ENCODE results near the gene IQSEC1. TPM values are rescaled to one million over a fixed set of nuclear protein-coding genes. Genes with fewer than 3 reads are reported as not detected.

IQSEC1 gene
- polyA plus RNA-seq, 3 donors from 2014 or later, result 9.0 to 40.5 (median 15.3) TPM

GRCh38 chr3:12961697-12962036 is 111.6 kb downstream of the IQSEC1 start:
- Mint-ChIP-seq H3K27ac (peak overlapping the region; percentile 25 to 80 (median 70)), H3K36me3 (peaks cover 0 to 10% (median 6%) of the 10 kb centered on the region in 3 donors), H3K9me3 (no peaks in the 10 kb centered on the region), H3K27me3 (ENCODE audit: low read depth in 3 of 3) (peaks cover 2 to 6% (median 2%) of the 10 kb centered on the region in 3 donors), H3K4me3 (peak overlapping the region in 1 of 5 donors; percentile 53), H3K4me1 (peaks cover 95 to 99% of the 10 kb centered on the region in 2 donors)
- no peak for DNase-seq

DNA sequence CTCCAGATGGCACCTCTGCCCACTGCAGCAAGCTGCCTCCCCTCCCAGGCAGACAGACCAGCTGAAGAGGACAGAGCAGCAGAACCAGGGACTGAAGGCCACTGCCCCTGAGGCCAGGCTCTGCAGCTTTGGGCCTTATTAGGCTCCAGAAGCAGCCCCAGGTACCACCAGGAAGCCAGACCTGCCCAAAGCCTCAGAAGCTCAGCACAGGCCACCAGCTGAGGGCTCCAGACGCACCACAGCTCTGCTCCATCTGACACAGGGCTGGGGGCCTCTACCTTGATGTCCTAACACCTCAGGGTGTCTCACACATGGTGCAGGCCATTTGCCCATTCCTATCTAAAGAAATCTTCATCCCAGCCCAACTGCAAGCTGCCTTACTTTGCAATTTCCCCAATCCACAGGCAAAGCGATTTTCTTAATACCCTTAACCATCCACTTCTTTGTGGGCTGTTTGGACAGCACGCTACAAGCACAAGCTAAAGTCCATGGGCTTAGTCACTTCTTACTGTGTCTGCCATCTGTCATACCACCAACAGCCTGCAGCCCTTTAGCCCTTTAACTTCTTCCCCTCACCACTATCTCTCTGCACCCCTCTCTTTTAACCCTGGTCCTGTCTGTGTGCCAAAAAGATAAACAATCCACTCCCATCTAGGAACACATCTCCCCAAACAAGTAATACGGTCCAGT is 112.1 kb downstream of the IQSEC1 start:
- peak overlapping the region; percentile 29 to 80 (median 70) for H3K27ac Mint-ChIP-seq
- DNase-seq, result no peak
- no peaks in the 10 kb centered on the region for H3K9me3 Mint-ChIP-seq
- peaks cover 0 to 10% (median 6%) of the 10 kb centered on the region in 3 donors for H3K36me3 Mint-ChIP-seq
- H3K27me3 Mint-ChIP-seq (ENCODE audit: low read depth in 3 of 3), result peaks cover 2 to 6% (median 2%) of the 10 kb centered on the region in 3 donors
- H3K4me1 Mint-ChIP-seq, result peaks cover 95 to 99% of the 10 kb centered on the region in 2 donors
- peak overlapping the region in 3 of 5 donors; percentile 26 to 53 (median 40) for H3K4me3 Mint-ChIP-seq

GRCh38 chr3:12960497-12960896 is 112.7 kb downstream of the IQSEC1 start:
- DNase-seq, result no peak
- Mint-ChIP-seq H3K36me3 (peaks cover 0 to 10% (median 6%) of the 10 kb centered on the region in 3 donors), H3K4me3 (peak overlapping the region in 3 of 5 donors; percentile 40 to 44 (median 40)), H3K27ac (peak overlapping the region in 5 of 6 donors; percentile 16 to 80 (median 63)), H3K9me3 (no peaks in the 10 kb centered on the region), H3K4me1 (peaks cover 95 to 99% of the 10 kb centered on the region in 2 donors), H3K27me3 (ENCODE audit: low read depth in 3 of 3) (peaks cover 2 to 9% (median 2%) of the 10 kb centered on the region in 3 donors)

DNA sequence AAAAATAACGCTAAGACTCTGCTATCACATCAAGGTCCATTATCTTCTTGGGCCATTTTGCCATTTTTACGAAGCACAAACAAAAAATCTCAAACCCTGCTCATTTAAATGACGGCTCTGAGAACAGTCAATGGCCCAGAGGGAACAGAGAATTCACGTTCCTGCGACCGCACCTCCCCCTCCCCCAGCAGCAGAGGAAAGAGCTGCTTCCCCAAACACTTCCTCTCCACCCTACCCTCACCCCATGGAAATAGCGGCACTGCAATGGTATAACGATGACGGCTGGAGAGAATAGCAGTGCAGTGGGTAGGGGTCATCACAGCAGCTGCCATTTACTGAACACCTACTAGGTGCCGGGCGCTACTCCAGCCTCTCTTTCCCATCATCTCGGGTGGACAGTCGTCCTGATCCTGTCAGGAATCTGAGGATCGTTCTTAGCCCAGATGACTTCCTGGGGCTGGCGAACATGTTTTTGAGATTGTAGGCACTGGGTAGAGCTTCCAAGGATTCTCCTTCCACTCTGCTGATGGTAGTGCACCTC is 113.3 kb downstream of the IQSEC1 start:
- Mint-ChIP-seq H3K4me3 (peak overlapping the region in 4 of 5 donors; percentile 4 to 49 (median 36)), H3K9me3 (no peaks in the 10 kb centered on the region), H3K27me3 (ENCODE audit: low read depth in 3 of 3) (peaks cover 2 to 9% (median 2%) of the 10 kb centered on the region in 3 donors), H3K36me3 (peaks cover 0 to 10% (median 6%) of the 10 kb centered on the region in 3 donors), H3K27ac (peak overlapping the region in 5 of 6 donors; percentile 23 to 77 (median 31)), H3K4me1 (peaks cover 95 to 99% of the 10 kb centered on the region in 2 donors)
- no peak for DNase-seq

GRCh38 chr3:12959410-12959809 is 113.8 kb downstream of the IQSEC1 start:
- H3K4me3 Mint-ChIP-seq, result peak overlapping the region in 1 of 5 donors; percentile 49
- no peaks in the 10 kb centered on the region for H3K9me3 Mint-ChIP-seq
- peak overlapping the region in 5 of 6 donors; percentile 17 to 64 (median 30) for H3K27ac Mint-ChIP-seq
- peaks cover 0 to 10% (median 9%) of the 10 kb centered on the region in 3 donors for H3K36me3 Mint-ChIP-seq
- no peak for DNase-seq
- peaks cover 95 to 99% of the 10 kb centered on the region in 2 donors for H3K4me1 Mint-ChIP-seq
- H3K27me3 Mint-ChIP-seq (ENCODE audit: low read depth in 3 of 3), result peaks cover 2 to 9% (median 2%) of the 10 kb centered on the region in 3 donors

DNA sequence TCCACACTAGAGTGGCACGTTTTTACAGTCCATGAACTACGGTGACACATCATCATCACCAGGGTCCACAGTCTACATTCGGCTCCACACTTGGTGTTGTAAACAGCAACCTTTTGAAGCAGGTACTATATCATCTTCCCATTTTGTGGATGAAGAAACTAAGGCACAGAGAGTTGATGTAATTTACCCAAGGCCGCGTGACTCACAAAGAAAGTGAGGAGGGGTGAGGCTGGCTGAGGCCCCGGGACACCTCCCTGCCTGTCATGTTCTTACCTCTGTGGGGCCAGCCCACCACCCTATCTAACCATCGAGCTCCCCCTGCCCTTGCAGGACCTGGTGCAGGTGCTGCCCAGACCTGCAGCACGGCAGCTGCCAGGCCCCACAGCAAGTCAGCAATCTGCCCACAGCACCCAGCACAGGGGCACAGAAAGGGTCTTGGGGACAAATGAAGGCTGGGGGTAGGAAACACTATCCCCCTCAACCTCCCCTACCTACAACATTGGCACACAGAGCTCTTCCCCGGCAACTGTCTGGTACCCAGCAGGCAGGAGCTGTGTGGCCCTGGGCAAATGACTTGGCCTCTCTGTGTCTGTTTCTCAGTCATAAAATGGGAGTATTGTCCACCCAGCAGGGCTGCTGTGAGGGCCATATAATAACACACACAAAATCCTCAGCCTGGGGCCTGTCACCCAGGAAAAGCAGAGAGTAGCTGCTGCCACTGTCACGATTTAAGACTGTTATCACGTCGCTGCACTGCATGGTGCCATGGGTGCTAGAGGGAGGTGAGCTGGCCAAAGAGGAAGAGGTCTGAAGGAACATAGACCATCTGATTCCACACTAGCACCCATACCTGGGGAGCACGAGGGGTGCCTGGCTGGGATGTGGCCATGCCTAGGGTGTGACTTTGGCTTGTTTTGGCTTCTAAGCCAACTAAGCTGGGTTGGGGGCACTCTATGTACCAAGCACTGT is 115.1 kb downstream of the IQSEC1 start:
- no peak for DNase-seq
- Mint-ChIP-seq H3K4me1 (peaks cover 91 to 99% of the 10 kb centered on the region in 2 donors), H3K27ac (peak overlapping the region; percentile 31 to 87 (median 50)), H3K36me3 (peaks cover 0 to 10% (median 9%) of the 10 kb centered on the region in 3 donors), H3K27me3 (ENCODE audit: low read depth in 3 of 3) (peaks cover 2 to 11% (median 3%) of the 10 kb centered on the region in 3 donors), H3K4me3 (peak overlapping the region in 2 of 5 donors; percentile 4 to 18), H3K9me3 (no peaks in the 10 kb centered on the region)

DNA sequence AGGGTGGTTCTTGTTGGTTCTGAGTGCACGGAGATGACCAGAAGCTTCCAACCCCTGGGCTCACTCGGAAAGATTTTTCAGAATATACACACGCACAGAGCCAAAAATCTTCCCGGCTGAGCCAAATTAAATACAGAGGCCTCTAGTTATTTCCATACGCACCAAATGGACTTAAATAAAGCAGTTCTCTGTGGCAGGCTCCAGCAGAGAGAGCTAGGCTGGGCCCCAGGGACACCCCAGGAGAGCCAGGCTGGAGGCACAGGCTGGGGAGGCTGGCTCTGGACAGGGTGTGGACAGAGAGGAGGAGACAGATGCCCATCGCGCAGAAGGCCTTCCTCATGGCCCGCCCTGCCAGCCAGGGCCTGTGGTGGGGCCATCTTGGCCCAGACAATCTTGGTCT is 115.9 kb downstream of the IQSEC1 start:
- peaks cover 90 to 92% of the 10 kb centered on the region in 2 donors for H3K4me1 Mint-ChIP-seq
- H3K4me3 Mint-ChIP-seq, result peak overlapping the region in 3 of 5 donors; percentile 10 to 66 (median 59)
- DNase-seq, result no peak
- H3K27me3 Mint-ChIP-seq (ENCODE audit: low read depth in 3 of 3), result peaks cover 2 to 11% (median 3%) of the 10 kb centered on the region in 3 donors
- H3K9me3 Mint-ChIP-seq, result no peaks in the 10 kb centered on the region
- H3K36me3 Mint-ChIP-seq, result peaks cover 0 to 10% (median 9%) of the 10 kb centered on the region in 3 donors
- H3K27ac Mint-ChIP-seq, result peak overlapping the region in 5 of 6 donors; percentile 24 to 85 (median 51)

DNA sequence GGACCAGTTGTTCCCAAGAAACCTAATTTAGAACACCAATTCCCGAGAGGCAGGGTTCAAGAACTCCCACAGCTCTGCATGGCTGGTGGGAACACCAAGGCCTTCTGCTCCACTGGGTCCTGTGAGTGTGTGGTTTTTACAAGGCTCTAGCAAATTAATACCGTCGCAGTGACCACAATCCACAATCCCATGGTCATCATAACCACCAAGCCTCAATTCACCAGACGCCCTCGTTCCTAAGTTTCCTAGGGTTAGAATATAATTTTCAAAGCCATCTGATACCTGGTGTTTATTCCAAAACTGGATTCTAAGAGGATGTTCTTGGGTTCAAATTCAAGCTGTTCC is 116.9 kb downstream of the IQSEC1 start:
- Mint-ChIP-seq H3K36me3 (peaks cover 0 to 15% (median 9%) of the 10 kb centered on the region in 3 donors), H3K4me3 (peak overlapping the region in 3 of 5 donors; percentile 12 to 61 (median 26))

GRCh38 chr3:12955651-12956315 is 117.4 kb downstream of the IQSEC1 start:
- H3K27me3 Mint-ChIP-seq (ENCODE audit: low read depth in 3 of 3), result peaks cover 0 to 10% (median 3%) of the 10 kb centered on the region in 3 donors
- peak overlapping the region in 5 of 6 donors; percentile 32 to 87 (median 76) for H3K27ac Mint-ChIP-seq
- peaks cover 82 to 83% of the 10 kb centered on the region in 2 donors for H3K4me1 Mint-ChIP-seq
- H3K9me3 Mint-ChIP-seq, result no peaks in the 10 kb centered on the region
- peak overlapping the region in 4 of 5 donors; percentile 12 to 66 (median 48) for H3K4me3 Mint-ChIP-seq
- DNase-seq, result no peak
- H3K36me3 Mint-ChIP-seq, result peaks cover 0 to 15% (median 9%) of the 10 kb centered on the region in 3 donors

More for the DNA sequence above, 116.9 kb downstream of the IQSEC1 start:
- DNase-seq, result no peak
- peaks cover 87 to 88% of the 10 kb centered on the region in 2 donors for H3K4me1 Mint-ChIP-seq
- peak overlapping the region; percentile 32 to 78 (median 58) for H3K27ac Mint-ChIP-seq
- no peaks in the 10 kb centered on the region for H3K9me3 Mint-ChIP-seq
- peaks cover 0 to 11% (median 3%) of the 10 kb centered on the region in 3 donors for H3K27me3 Mint-ChIP-seq (ENCODE audit: low read depth in 3 of 3)

GRCh38 chr3:12954891-12955650 is 118.2 kb downstream of the IQSEC1 start:
- H3K36me3 Mint-ChIP-seq, result peaks cover 0 to 12% (median 3%) of the 10 kb centered on the region in 3 donors
- peak overlapping the region; percentile 55 to 87 (median 70) for H3K27ac Mint-ChIP-seq
- peak; percentile 22 to 37 (median 37) for DNase-seq
- peaks cover 79 to 80% of the 10 kb centered on the region in 2 donors for H3K4me1 Mint-ChIP-seq
- H3K9me3 Mint-ChIP-seq, result no peaks in the 10 kb centered on the region
- H3K27me3 Mint-ChIP-seq (ENCODE audit: low read depth in 3 of 3), result peaks cover 0 to 8% (median 1%) of the 10 kb centered on the region in 3 donors
- H3K4me3 Mint-ChIP-seq, result peak overlapping the region in 4 of 5 donors; percentile 35 to 66 (median 58)

GRCh38 chr3:12954180-12954579 is 119.0 kb downstream of the IQSEC1 start:
- Mint-ChIP-seq H3K27ac (peak overlapping the region in 5 of 6 donors; percentile 45 to 87 (median 69)), H3K27me3 (ENCODE audit: low read depth in 3 of 3) (peaks cover 0 to 8% (median 1%) of the 10 kb centered on the region in 3 donors), H3K9me3 (no peaks in the 10 kb centered on the region), H3K4me1 (peaks cover 79 to 81% of the 10 kb centered on the region in 2 donors), H3K36me3 (peaks cover 0 to 12% (median 3%) of the 10 kb centered on the region in 3 donors), H3K4me3 (peak overlapping the region in 1 of 5 donors; percentile 36)
- DNase-seq, result no peak

Measured in immature natural killer cell (primary cell).